HG02852 (cell line): ENCODE measurements around the gene RPL7A.

ENCODE experiments used
- ATAC-seq: cut with Tn5 transposase; IDR thresholded peaks from one replicate; pipeline ENCODE4 v1.9.1; 2021; ENCODE audit warnings: mild to moderate bottlenecking, moderate library complexity; ENCODE audit not compliant: unreplicated experiment

The RPL7A gene

DNA sequence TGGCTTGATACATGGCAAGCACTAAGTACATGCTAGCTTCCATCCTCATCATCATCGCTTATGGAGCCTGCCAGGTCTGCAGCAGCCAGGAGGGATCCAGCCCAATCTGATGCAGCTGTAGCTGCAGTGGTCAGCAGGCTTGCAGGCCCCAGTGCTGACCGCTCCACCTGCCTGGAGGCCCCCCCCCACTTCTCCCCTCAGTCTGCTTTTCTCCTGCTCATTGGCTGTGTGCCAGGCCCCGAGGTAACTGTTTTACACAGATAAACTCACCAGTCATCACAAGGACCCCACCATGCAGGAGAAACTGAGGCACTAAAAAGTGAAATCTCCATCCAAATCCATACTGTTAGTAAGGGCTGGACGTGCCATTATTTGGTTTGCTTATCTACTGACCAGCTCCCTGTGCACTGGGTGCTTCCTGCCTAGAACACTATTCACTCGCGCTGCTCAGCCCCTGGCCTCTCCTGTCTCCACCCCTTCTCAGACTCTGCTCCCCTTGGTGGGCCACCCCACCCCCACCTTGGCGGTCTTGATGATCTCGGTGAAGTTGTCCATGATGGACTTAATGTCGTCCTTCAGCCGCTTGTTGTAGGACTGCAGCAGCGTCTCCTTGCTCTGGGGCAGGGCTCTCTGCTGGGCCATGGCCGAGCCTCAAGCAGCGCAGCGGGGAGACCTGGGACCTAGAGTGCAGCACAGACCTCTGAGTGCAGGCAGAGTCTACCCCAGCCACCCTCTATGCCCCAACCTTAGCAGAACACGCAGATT is 1.8 kb upstream of the RPL7A start:
- ATAC-seq: no peak

DNA sequence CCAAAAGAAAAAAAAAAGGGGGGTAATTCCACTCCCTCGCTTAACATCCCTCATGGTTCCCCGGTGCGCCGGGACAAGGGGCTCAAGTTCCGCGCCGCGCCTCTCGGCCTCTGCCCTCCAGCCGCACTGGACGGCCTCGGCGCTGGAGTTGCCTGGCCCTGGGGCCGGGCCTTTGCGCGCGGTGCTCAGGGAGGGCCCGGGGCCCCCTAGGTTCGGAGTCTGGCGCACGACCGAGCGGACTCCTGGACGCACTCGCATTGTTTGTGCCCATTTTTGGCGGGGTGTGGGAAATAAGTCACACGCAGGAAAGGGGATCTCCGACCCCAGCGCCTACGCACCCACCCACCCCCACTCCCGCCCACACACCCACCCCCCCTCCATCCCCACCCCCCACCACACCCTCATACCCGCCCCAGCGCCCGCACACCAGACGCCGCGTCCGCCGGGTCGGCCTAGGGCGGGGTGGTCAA is 468 bp upstream of the RPL7A start:
- peak; percentile 32 for ATAC-seq

- no peak for ATAC-seq
Measured at GRCh38 chr9:133348718-133349573, 928 bp downstream of the RPL7A start.

GRCh38 chr9:133349965-133350616 is 2.1 kb downstream of the RPL7A start:
- ATAC-seq: no peak

DNA sequence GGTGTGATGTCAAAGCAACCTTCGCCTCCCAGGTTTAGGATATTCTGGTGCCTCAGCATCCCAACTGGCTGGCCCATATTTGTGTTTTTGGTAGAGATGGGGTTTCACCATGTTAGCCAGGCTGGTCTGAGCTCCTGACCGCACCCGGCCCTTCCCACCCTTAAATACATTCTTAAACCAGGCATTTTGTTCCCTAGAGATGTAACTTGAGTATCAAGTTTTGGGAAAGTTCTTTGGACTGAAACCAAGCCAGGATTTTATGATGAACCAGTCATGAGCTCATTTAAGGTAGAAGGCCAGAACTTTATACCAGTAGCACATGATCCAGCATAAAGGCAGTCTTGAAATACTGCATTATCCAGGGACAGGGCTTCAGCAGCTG is 3.5 kb downstream of the RPL7A start:
- ATAC-seq: no peak

DNA sequence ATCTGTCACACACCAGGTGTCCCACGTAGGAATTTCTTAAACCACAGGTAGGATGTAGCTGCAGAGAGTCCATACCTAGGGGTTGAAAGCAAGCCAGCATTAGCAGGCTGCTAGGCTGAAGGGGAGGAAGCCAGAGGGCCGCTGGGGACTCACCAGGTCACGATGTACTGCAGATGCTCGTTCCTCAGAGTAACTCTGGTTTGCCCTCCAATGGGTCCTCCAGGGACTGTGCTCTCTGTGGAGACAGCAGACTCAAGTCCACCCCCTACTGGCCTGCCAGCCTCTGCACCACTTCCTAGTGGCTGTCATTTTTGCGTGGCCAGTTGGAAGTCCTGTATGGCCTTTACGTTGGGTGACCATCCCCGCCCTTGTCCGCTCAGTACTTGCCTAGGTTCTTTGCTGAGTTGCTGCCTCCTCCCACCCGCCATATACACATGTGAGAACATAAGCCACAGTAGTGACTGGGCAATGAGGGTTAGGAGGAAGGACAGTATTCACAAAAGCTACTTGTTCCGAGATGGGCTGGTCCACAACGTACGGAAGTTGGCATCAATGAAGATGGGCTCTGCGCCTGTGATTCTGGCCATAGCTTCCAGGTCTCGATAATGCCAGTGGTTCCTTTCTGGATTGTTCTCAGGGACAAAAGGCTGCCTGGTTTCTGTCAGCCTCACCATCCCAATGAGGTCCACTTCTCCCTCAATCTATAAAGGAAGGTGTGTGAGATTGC is 4.1 kb downstream of the RPL7A start:
- no peak for ATAC-seq

DNA sequence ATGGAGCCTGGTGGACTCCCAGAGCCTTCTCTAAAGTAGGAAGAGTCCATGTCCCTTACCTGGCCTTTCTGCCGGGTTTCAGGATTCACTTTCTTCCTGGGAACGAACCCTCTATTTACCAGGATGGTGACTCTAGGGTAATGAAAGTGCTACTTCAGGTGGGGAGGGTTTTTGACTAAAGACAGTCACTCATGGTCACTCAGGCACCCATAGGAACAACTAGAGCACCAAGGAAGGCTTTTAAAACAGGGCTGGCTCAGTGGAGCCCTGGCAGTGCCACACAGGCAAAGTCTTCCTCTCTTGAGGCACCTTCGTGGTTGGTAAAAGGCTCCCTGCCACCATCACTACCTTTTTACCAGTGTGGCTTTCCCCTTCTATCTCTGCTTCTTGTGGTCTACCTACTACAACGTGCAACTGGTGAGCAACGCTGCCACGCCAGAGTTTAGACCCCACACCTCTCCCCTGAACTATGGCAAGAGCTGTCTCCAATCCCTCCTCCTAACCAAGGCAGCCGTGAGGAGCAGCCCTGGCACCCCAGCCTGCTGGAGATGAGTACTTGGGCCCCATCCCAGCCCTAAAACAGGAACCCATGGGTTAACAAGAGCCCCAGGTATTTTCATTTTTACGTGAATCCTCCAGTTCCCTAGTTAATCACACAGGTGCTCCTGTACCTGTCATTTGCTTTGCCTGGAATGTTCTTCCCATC is 4.8 kb downstream of the RPL7A start:
- ATAC-seq: no peak

- no peak for ATAC-seq
Measured at GRCh38 chr9:133353548-133353947, 5.5 kb downstream of the RPL7A start.

- ATAC-seq: no peak
Measured at GRCh38 chr9:133354766-133355165, 6.7 kb downstream of the RPL7A start.

DNA sequence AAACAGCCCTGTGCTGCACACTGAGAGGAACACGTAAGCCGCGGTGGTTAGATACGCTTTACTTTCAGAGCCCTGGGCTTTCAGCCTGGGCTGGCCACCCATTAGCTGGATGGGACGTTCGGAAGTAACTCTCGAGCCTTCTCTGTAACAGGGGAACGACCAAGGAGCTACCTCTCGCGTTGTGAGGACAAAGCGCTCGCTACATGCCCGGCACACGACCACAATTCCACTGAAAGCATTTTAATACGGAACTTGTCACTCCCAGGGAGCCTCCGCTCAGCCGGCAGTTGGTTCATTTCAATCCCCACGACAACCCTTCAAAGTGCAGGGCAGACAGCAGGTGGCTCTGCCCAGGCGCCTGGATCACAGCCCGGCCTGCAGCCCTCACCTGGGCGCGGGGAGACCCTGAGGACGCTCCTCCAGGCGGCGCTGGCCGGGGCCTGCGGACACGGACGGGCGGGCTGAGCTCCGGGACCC is 7.9 kb downstream of the RPL7A start:
- peak; percentile 24 for ATAC-seq

- ATAC-seq: peak; percentile 66
Measured at GRCh38 chr9:133356391-133357091, 8.5 kb downstream of the RPL7A start, which contains the start of the genes SURF1 and SURF2. Gene SURF1, minus strand, starts transcription at chr9:133356487. Its CDS starts 34 bp downstream, at chr9:133356453. Gene SURF2, plus strand, starts transcription at chr9:133356550. Its CDS starts 43 bp downstream, at chr9:133356593.

DNA sequence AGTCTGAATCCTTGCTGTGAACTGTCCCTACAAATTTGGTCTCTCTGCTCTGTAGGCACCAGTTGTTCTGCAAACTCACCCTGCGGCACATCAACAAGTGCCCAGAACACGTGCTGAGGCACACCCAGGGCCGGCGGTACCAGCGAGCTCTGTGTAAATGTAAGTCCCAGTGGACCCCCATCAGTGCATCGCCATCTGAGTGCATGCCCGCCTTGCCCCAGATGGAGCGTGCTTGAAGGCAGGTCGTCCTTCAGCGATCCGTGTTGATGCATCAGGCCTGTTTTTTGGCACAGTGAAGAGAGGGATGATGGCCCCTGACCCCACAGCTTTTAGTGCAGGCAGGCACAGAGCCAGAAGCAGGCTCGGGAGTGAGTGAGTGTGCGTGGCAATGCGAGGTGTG is 9.6 kb downstream of the RPL7A start:
- no peak for ATAC-seq

GRCh38 chr9:133359399-133360175 is 11.6 kb downstream of the RPL7A start:
- no peak for ATAC-seq

- no peak for ATAC-seq
Measured at GRCh38 chr9:133360400-133361393, 12.7 kb downstream of the RPL7A start.

DNA sequence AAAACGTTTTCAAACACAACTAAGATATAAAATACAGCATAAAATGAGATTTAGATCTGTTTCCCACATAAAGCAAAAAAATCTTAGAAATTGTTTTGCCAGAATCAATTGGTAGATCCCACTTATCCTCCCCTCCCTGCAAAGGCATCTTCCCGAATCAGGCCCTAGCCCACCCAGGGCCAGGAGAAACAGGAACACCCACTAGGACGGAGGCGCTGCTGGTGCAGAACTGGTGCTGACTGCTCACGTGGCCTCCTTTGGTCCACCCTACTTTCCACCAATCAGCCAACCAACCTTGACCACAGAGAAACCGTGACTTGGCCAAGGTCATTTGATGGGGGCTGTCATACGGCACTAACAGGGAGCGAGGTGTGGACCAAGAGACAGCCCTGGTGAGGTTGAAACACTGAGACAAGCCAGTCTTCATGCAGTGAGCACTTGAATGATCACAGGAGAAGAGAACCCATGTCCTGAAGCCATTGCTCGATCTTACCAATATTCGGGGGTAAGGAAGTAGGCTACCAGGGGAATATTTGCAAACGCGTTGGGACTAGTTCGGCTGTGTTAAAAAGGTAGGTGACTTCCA is 13.6 kb downstream of the RPL7A start:
- ATAC-seq: no peak

- ATAC-seq: no peak
Measured at GRCh38 chr9:133362359-133363044, 14.5 kb downstream of the RPL7A start.
